ENCODE measurements around the gene MYO7B.

- no peak for TF ChIP-seq POLR2A (IDR thresholded peaks at IDR 0.05)
- no peak for TF ChIP-seq CTCF (IDR thresholded peaks at IDR 0.05)
- no peak for TF ChIP-seq EP300 (IDR thresholded peaks at IDR 0.05)
Observed at GRCh38 chr2:127574656-127575055, 39.2 kb downstream of the MYO7B start.
